ENCODE results near the gene CDH8. TPM values are rescaled to one million over a fixed set of nuclear protein-coding genes. Genes with fewer than 3 reads are reported as not detected.

The CDH8 gene
- polyA plus RNA-seq, 1 experiment: not detected

- Histone ChIP-seq H3K27ac (ENCODE audit: low read depth, low read length) (no peak overlapping the region), H3K9me3 (ENCODE audit: control insufficient read depth, insufficient read depth, low read length) (peaks cover 5% of the 10 kb centered on the region; the same call in 1 of the 2 replicates), H3K4me3 (ENCODE audit: low read depth, low read length) (no peak overlapping the region), H3K27me3 (ENCODE audit: control insufficient read depth, insufficient read depth, low read length) (no peaks in the 10 kb centered on the region)
- ChIA-PET CTCF (no interaction called here), POLR2A (no interaction called here)
- DNase-seq (ENCODE audit: low read depth, low spot score): no peak
- TF ChIP-seq CTCF (IDR thresholded peaks at IDR 0.05; ENCODE audit: low read depth, low read length): no peak
Measured at GRCh38 chr16:62067981-62068380, 31.7 kb upstream of the CDH8 start.

- Histone ChIP-seq H3K27ac (ENCODE audit: low read depth, low read length) (no peak overlapping the region), H3K27me3 (ENCODE audit: control insufficient read depth, insufficient read depth, low read length) (no peaks in the 10 kb centered on the region), H3K4me3 (ENCODE audit: low read depth, low read length) (no peak overlapping the region), H3K9me3 (ENCODE audit: control insufficient read depth, insufficient read depth, low read length) (peaks cover 5% of the 10 kb centered on the region; the same call in 1 of the 2 replicates)
- POLR2A ChIA-PET: no interaction called here
- no peak for TF ChIP-seq CTCF (IDR thresholded peaks at IDR 0.05; ENCODE audit: low read depth, low read length)
- CTCF ChIA-PET: no interaction called here
- DNase-seq (ENCODE audit: low read depth, low spot score): no peak
Measured at GRCh38 chr16:62067182-62067581, 30.9 kb upstream of the CDH8 start.

GRCh38 chr16:62066747-62067146 lies 30.5 kb upstream of the CDH8 start:
- ChIA-PET POLR2A (no interaction called here), CTCF (no interaction called here)
- no peak overlapping the region for H3K27ac ChIP-seq (ENCODE audit: low read depth, low read length)
- H3K4me3 ChIP-seq (ENCODE audit: low read depth, low read length): no peak overlapping the region
- no peak for DNase-seq (ENCODE audit: low read depth, low spot score)
- H3K9me3 ChIP-seq (ENCODE audit: control insufficient read depth, insufficient read depth, low read length): peaks cover 5% of the 10 kb centered on the region; the same call in 1 of the 2 replicates
- H3K27me3 ChIP-seq (ENCODE audit: control insufficient read depth, insufficient read depth, low read length): no peaks in the 10 kb centered on the region
- TF ChIP-seq CTCF (IDR thresholded peaks at IDR 0.05; ENCODE audit: low read depth, low read length): no peak

- no peaks in the 10 kb centered on the region for H3K27me3 ChIP-seq (ENCODE audit: control insufficient read depth, insufficient read depth, low read length)
- H3K4me3 ChIP-seq (ENCODE audit: low read depth, low read length): no peak overlapping the region
- H3K27ac ChIP-seq (ENCODE audit: low read depth, low read length): no peak overlapping the region
- DNase-seq (ENCODE audit: low read depth, low spot score): no peak
- TF ChIP-seq CTCF (IDR thresholded peaks at IDR 0.05; ENCODE audit: low read depth, low read length): no peak
- peaks cover 5% of the 10 kb centered on the region; the same call in 1 of the 2 replicates for H3K9me3 ChIP-seq (ENCODE audit: control insufficient read depth, insufficient read depth, low read length)
- ChIA-PET CTCF (no interaction called here), POLR2A (no interaction called here)
Measured at GRCh38 chr16:62064173-62064572, 27.9 kb upstream of the CDH8 start.

- DNase-seq (ENCODE audit: low read depth, low spot score): no peak
- POLR2A ChIA-PET: no interaction called here
- Histone ChIP-seq H3K9me3 (ENCODE audit: control insufficient read depth, insufficient read depth, low read length) (peaks cover 6% of the 10 kb centered on the region; the same call in 1 of the 2 replicates), H3K27ac (ENCODE audit: low read depth, low read length) (no peak overlapping the region), H3K4me3 (ENCODE audit: low read depth, low read length) (no peak overlapping the region), H3K27me3 (ENCODE audit: control insufficient read depth, insufficient read depth, low read length) (no peaks in the 10 kb centered on the region)
- CTCF ChIA-PET: no interaction called here
- TF ChIP-seq CTCF (IDR thresholded peaks at IDR 0.05; ENCODE audit: low read depth, low read length): no peak
Measured at GRCh38 chr16:62060089-62060488, 23.9 kb upstream of the CDH8 start.
